ENCODE measurements around the gene CD93. TPM values are rescaled to one million over a fixed set of nuclear protein-coding genes. Genes with fewer than 3 reads are reported as not detected.

CD93 gene
- total RNA-seq, 2 donors from 2014 or later: 13.7 to 16.8 TPM

- Mint-ChIP-seq H3K36me3 (no peaks in the 10 kb centered on the region), H3K27me3 (peaks cover 0 to 2% of the 10 kb centered on the region in 2 donors), H3K27ac (peak overlapping the region; percentile 63 to 71), H3K9me3 (no peaks in the 10 kb centered on the region), H3K4me3 (peak overlapping the region; percentile 50), H3K4me1 (ENCODE audit: low read depth in 2 of 2) (peaks cover 15 to 21% of the 10 kb centered on the region in 2 donors)
- DNase-seq (ENCODE audit: low spot score) (no peak), ATAC-seq (peak in 1 of 2 donors; percentile 70)
Observed at GRCh38 chr20:23116311-23117089, 30.4 kb upstream of the CD93 start.

GRCh38 chr20:23115822-23116221, 29.7 kb upstream of the CD93 start:
- DNase-seq (ENCODE audit: low spot score): no peak
- ATAC-seq: peak; percentile 56 to 76
- peak overlapping the region; percentile 63 to 71 for H3K27ac Mint-ChIP-seq
- no peaks in the 10 kb centered on the region for H3K27me3 Mint-ChIP-seq
- H3K4me1 Mint-ChIP-seq (ENCODE audit: low read depth in 2 of 2): peaks cover 15 to 21% of the 10 kb centered on the region in 2 donors
- H3K36me3 Mint-ChIP-seq: no peaks in the 10 kb centered on the region
- H3K9me3 Mint-ChIP-seq: no peaks in the 10 kb centered on the region
- H3K4me3 Mint-ChIP-seq: peak overlapping the region; percentile 50

- peaks cover 15 to 21% of the 10 kb centered on the region in 2 donors for H3K4me1 Mint-ChIP-seq (ENCODE audit: low read depth in 2 of 2)
- DNase-seq (ENCODE audit: low spot score) (peak; percentile 8), ATAC-seq (no peak)
- no peaks in the 10 kb centered on the region for H3K9me3 Mint-ChIP-seq
- no peaks in the 10 kb centered on the region for H3K36me3 Mint-ChIP-seq
- H3K27me3 Mint-ChIP-seq: peaks cover 0 to 5% of the 10 kb centered on the region in 2 donors
- H3K4me3 Mint-ChIP-seq: no peak overlapping the region
- peak overlapping the region; percentile 63 to 71 for H3K27ac Mint-ChIP-seq
Observed at GRCh38 chr20:23114448-23115082, 28.4 kb upstream of the CD93 start.

- ATAC-seq (no peak), DNase-seq (ENCODE audit: low spot score) (no peak)
- peak overlapping the region; percentile 63 to 71 for H3K27ac Mint-ChIP-seq
- H3K9me3 Mint-ChIP-seq: no peaks in the 10 kb centered on the region
- H3K4me1 Mint-ChIP-seq (ENCODE audit: low read depth in 2 of 2): peaks cover 15 to 17% of the 10 kb centered on the region in 2 donors
- no peak overlapping the region for H3K4me3 Mint-ChIP-seq
- peaks cover 0 to 5% of the 10 kb centered on the region in 2 donors for H3K27me3 Mint-ChIP-seq
- no peaks in the 10 kb centered on the region for H3K36me3 Mint-ChIP-seq
Observed at GRCh38 chr20:23114018-23114417, 27.9 kb upstream of the CD93 start.

- Mint-ChIP-seq H3K27me3 (peaks cover 0 to 5% of the 10 kb centered on the region in 2 donors), H3K27ac (no peak overlapping the region), H3K4me1 (ENCODE audit: low read depth in 2 of 2) (peaks cover 15% of the 10 kb centered on the region in 2 donors), H3K9me3 (no peaks in the 10 kb centered on the region), H3K36me3 (no peaks in the 10 kb centered on the region), H3K4me3 (no peak overlapping the region)
- no peak for DNase-seq (ENCODE audit: low spot score)
- ATAC-seq: no peak
Observed at GRCh38 chr20:23112595-23112994, 26.5 kb upstream of the CD93 start.

- ATAC-seq (no peak), DNase-seq (ENCODE audit: low spot score) (no peak)
- peaks cover 0 to 5% of the 10 kb centered on the region in 2 donors for H3K27me3 Mint-ChIP-seq
- H3K9me3 Mint-ChIP-seq: no peaks in the 10 kb centered on the region
- no peak overlapping the region for H3K27ac Mint-ChIP-seq
- H3K36me3 Mint-ChIP-seq: no peaks in the 10 kb centered on the region
- H3K4me1 Mint-ChIP-seq (ENCODE audit: low read depth in 2 of 2): peaks cover 11 to 15% of the 10 kb centered on the region in 2 donors
- no peak overlapping the region for H3K4me3 Mint-ChIP-seq
Observed at GRCh38 chr20:23111944-23112342, 25.8 kb upstream of the CD93 start.

GRCh38 chr20:23111307-23111943, 25.3 kb upstream of the CD93 start:
- H3K27me3 Mint-ChIP-seq: peaks cover 0 to 5% of the 10 kb centered on the region in 2 donors
- no peaks in the 10 kb centered on the region for H3K36me3 Mint-ChIP-seq
- DNase-seq (ENCODE audit: low spot score) (no peak), ATAC-seq (no peak)
- no peaks in the 10 kb centered on the region for H3K9me3 Mint-ChIP-seq
- no peak overlapping the region for H3K27ac Mint-ChIP-seq
- H3K4me1 Mint-ChIP-seq (ENCODE audit: low read depth in 2 of 2): peaks cover 11 to 15% of the 10 kb centered on the region in 2 donors
- H3K4me3 Mint-ChIP-seq: no peak overlapping the region

GRCh38 chr20:23108871-23109270, 22.7 kb upstream of the CD93 start:
- Mint-ChIP-seq H3K36me3 (no peaks in the 10 kb centered on the region), H3K27me3 (peaks cover 0 to 5% of the 10 kb centered on the region in 2 donors), H3K9me3 (no peaks in the 10 kb centered on the region), H3K4me3 (no peak overlapping the region), H3K4me1 (ENCODE audit: low read depth in 2 of 2) (no peaks in the 10 kb centered on the region), H3K27ac (no peak overlapping the region)
- ATAC-seq (no peak), DNase-seq (ENCODE audit: low spot score) (no peak)

GRCh38 chr20:23107466-23107865, 21.3 kb upstream of the CD93 start:
- no peaks in the 10 kb centered on the region for H3K9me3 Mint-ChIP-seq
- H3K4me3 Mint-ChIP-seq: no peak overlapping the region
- no peaks in the 10 kb centered on the region for H3K4me1 Mint-ChIP-seq (ENCODE audit: low read depth in 2 of 2)
- ATAC-seq (no peak), DNase-seq (ENCODE audit: low spot score) (no peak)
- H3K27me3 Mint-ChIP-seq: peaks cover 0 to 5% of the 10 kb centered on the region in 2 donors
- no peaks in the 10 kb centered on the region for H3K36me3 Mint-ChIP-seq
- no peak overlapping the region for H3K27ac Mint-ChIP-seq

- peaks cover 0 to 5% of the 10 kb centered on the region in 2 donors for H3K27me3 Mint-ChIP-seq
- no peak overlapping the region for H3K4me3 Mint-ChIP-seq
- DNase-seq (ENCODE audit: low spot score): no peak
- ATAC-seq: no peak
- no peaks in the 10 kb centered on the region for H3K9me3 Mint-ChIP-seq
- no peak overlapping the region for H3K27ac Mint-ChIP-seq
- H3K4me1 Mint-ChIP-seq (ENCODE audit: low read depth in 2 of 2): no peaks in the 10 kb centered on the region
- H3K36me3 Mint-ChIP-seq: no peaks in the 10 kb centered on the region
Observed at GRCh38 chr20:23106271-23106851, 20.2 kb upstream of the CD93 start.

- Mint-ChIP-seq H3K27ac (no peak overlapping the region), H3K36me3 (no peaks in the 10 kb centered on the region), H3K4me3 (no peak overlapping the region), H3K9me3 (no peaks in the 10 kb centered on the region), H3K27me3 (peaks cover 0 to 3% of the 10 kb centered on the region in 2 donors), H3K4me1 (ENCODE audit: low read depth in 2 of 2) (peaks cover 0 to 2% of the 10 kb centered on the region in 2 donors)
- ATAC-seq: no peak
- DNase-seq (ENCODE audit: low spot score): no peak
Observed at GRCh38 chr20:23105193-23105592, 19.1 kb upstream of the CD93 start.

GRCh38 chr20:23103284-23104018, 17.3 kb upstream of the CD93 start:
- Mint-ChIP-seq H3K9me3 (no peaks in the 10 kb centered on the region), H3K27ac (no peak overlapping the region)

GRCh38 chr20:23101696-23102406, 15.7 kb upstream of the CD93 start:
- Mint-ChIP-seq H3K27me3 (no peaks in the 10 kb centered on the region), H3K4me1 (ENCODE audit: low read depth in 2 of 2) (peaks cover 0 to 2% of the 10 kb centered on the region in 2 donors), H3K9me3 (no peaks in the 10 kb centered on the region), H3K27ac (no peak overlapping the region), H3K4me3 (no peak overlapping the region), H3K36me3 (no peaks in the 10 kb centered on the region)
- ATAC-seq (no peak), DNase-seq (ENCODE audit: low spot score) (no peak)

More at GRCh38 chr20:23103284-23104018, 17.3 kb upstream of the CD93 start:
- H3K27me3 Mint-ChIP-seq: no peaks in the 10 kb centered on the region
- H3K4me3 Mint-ChIP-seq: no peak overlapping the region
- DNase-seq (ENCODE audit: low spot score) (no peak), ATAC-seq (no peak)
- no peaks in the 10 kb centered on the region for H3K36me3 Mint-ChIP-seq
- H3K4me1 Mint-ChIP-seq (ENCODE audit: low read depth in 2 of 2): peaks cover 0 to 2% of the 10 kb centered on the region in 2 donors
